Uterus (tissue), 2 donors: ENCODE data around the gene DPH6.

Experiments
- CTCF ChIP-seq, 4 experiments: fragments of 200-600 bp in 2 of 4; fragments of 450-650 bp in 2 of 4; sonication (generic) in 2 of 4; IDR thresholded peaks; one replicate each; pipeline ENCODE4 v1.5.1; 2016 to 2019; ENCODE audit warnings: antibody characterized with exemption in 4 of 4, mild to moderate bottlenecking in 2 of 4, moderate library complexity in 1 of 4
- POLR2A ChIP-seq, 2 donors: fragments of 450-650 bp; IDR thresholded peaks; one replicate each; pipeline ENCODE4 v1.6.1; 2016; ENCODE audit warnings: antibody characterized with exemption in 2 of 2, mild to moderate bottlenecking in 1 of 2, moderate library complexity in 1 of 2

DNA sequence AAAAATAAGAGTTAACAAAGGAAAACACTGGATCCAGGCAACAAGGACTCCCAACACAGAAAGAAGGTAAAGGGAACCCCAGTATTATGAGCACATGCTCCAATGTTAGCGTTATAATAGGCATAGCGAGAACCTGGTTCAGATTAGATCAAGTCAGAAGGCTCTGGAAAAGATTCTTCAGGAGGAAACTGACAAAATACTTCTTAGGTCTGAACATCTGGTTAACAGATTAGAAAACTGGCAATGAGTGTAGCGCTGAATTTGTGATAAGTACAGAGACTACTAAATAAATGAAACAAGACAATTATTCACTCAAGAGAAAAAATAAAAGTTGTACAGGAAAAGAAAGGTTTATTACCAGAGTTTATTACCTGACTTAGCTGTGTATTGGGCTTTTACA lies 146.1 kb downstream of the DPH6 start:
- TF ChIP-seq CTCF (IDR thresholded peaks at IDR 0.05) (no peak), POLR2A (IDR thresholded peaks at IDR 0.05) (no peak)
